ENCODE data around the gene ITGAV. TPM values are rescaled to one million over a fixed set of nuclear protein-coding genes. Genes with fewer than 3 reads are reported as not detected.

Gene ITGAV
- polyA plus RNA-seq, 2 donors = 5.8 to 9.8 TPM

GRCh38 chr2:186641807-186642321 is 52.0 kb downstream of the ITGAV start:
- no peaks in the 10 kb centered on the region for H3K27me3 ChIP-seq (ENCODE audit: control insufficient read depth in 1 of 2, insufficient read depth in 2 of 2, low read length in 2 of 2)
- H3K4me3 ChIP-seq (ENCODE audit: low read depth in 1 of 2, low read length in 2 of 2) = no peak overlapping the region
- no peaks in the 10 kb centered on the region for H3K9me3 ChIP-seq (ENCODE audit: control insufficient read depth in 2 of 2, insufficient read depth in 1 of 2, low read depth in 1 of 2, low read length in 1 of 2)
- WGBS, 2 donors = 74 to 80% methylated on average over 2 of the region's 2 CpGs
- no peaks in the 10 kb centered on the region for H3K4me1 ChIP-seq (ENCODE audit: control insufficient read depth in 2 of 2, insufficient read depth in 2 of 2, low read length in 1 of 2)
- H3K36me3 ChIP-seq (ENCODE audit: control insufficient read depth in 2 of 2, insufficient read depth in 2 of 2, low read length in 1 of 2) = peaks cover 0 to 4% of the 10 kb centered on the region in 2 donors
- H3K27ac ChIP-seq (ENCODE audit: low read depth in 2 of 2, low read length in 1 of 2) = no peak overlapping the region

DNA sequence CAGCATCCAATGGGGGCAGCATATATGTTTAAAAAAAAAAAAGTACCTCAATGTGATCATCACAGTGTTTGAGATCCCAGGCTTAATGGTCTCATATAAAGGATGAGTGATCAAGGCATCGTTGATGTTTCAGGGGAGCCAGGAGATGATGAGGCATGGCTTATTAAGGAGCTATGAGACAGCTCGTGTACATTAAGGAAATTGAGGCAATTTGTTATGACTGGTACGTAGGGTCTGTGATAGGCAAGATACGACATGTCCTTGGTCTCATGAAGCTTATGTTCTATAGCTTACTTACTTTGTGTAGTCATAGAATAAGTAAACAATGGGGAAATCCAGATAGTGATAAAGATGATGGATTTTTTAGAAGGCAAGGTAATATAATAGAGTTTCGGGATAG is 54.9 kb downstream of the ITGAV start:
- Histone ChIP-seq H3K27ac (ENCODE audit: low read depth in 2 of 2, low read length in 1 of 2) (no peak overlapping the region), H3K36me3 (ENCODE audit: control insufficient read depth in 2 of 2, insufficient read depth in 2 of 2, low read length in 1 of 2) (peaks cover 0 to 4% of the 10 kb centered on the region in 2 donors), H3K4me1 (ENCODE audit: control insufficient read depth in 2 of 2, insufficient read depth in 2 of 2, low read length in 1 of 2) (no peaks in the 10 kb centered on the region), H3K4me3 (ENCODE audit: low read depth in 1 of 2, low read length in 2 of 2) (no peak overlapping the region), H3K27me3 (ENCODE audit: control insufficient read depth in 1 of 2, insufficient read depth in 2 of 2, low read length in 2 of 2) (no peaks in the 10 kb centered on the region), H3K9me3 (ENCODE audit: control insufficient read depth in 2 of 2, insufficient read depth in 1 of 2, low read depth in 1 of 2, low read length in 1 of 2) (no peaks in the 10 kb centered on the region)
- 85 to 91% methylated on average over 5 of the region's 5 CpGs for WGBS, 2 donors

DNA sequence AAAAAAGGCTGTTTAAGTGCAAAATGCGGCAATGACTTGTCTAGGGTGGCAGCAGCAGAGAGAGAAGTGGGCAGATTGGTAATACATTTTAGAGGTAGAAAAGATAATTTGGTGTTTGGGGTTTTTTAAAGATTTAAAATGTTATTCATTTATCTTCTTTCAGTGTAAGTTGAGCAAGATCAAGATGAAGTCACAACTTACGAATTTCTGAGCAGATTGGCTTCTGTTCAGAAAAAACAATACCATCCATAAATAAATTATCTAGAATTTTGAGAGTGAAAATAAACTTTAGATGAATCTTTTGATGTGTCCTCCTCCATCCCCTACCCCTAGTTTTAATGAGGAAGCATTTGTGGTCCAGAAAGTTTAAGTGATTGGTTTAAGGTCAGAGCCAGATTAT is 56.1 kb downstream of the ITGAV start:
- 83 to 86% methylated on average over 2 of the region's 2 CpGs for WGBS, 2 donors
- peaks cover 0 to 4% of the 10 kb centered on the region in 2 donors for H3K36me3 ChIP-seq (ENCODE audit: control insufficient read depth in 2 of 2, insufficient read depth in 2 of 2, low read length in 1 of 2)
- no peaks in the 10 kb centered on the region for H3K9me3 ChIP-seq (ENCODE audit: control insufficient read depth in 2 of 2, insufficient read depth in 1 of 2, low read depth in 1 of 2, low read length in 1 of 2)
- H3K27me3 ChIP-seq (ENCODE audit: control insufficient read depth in 1 of 2, insufficient read depth in 2 of 2, low read length in 2 of 2) = no peaks in the 10 kb centered on the region
- no peaks in the 10 kb centered on the region for H3K4me1 ChIP-seq (ENCODE audit: control insufficient read depth in 2 of 2, insufficient read depth in 2 of 2, low read length in 1 of 2)
- H3K4me3 ChIP-seq (ENCODE audit: low read depth in 1 of 2, low read length in 2 of 2) = no peak overlapping the region
- no peak overlapping the region for H3K27ac ChIP-seq (ENCODE audit: low read depth in 2 of 2, low read length in 1 of 2)

GRCh38 chr2:186648130-186648529 is 58.3 kb downstream of the ITGAV start:
- 91 to 96% methylated on average over 2 of the region's 2 CpGs for WGBS, 2 donors

DNA sequence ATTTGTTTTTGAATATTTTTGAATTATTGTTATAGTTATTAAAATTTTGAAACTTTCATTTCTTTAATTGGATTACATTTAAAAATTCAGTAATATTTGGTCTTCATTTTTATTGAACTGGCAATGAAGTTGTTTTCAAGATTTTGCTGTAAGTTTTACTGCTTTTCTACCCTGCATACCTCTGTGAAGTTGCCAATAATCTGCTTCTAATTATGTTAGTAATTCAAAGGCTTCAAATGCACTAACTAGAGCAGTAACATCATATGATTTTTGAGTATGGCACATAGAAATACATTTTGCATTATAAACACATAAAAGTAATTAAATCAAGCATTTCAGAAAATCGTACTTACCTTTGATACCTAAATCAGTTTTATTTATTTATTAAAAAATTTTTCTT is 63.7 kb downstream of the ITGAV start:
- H3K4me1 ChIP-seq (ENCODE audit: control insufficient read depth in 2 of 2, insufficient read depth in 2 of 2, low read length in 1 of 2) = no peaks in the 10 kb centered on the region
- no peaks in the 10 kb centered on the region for H3K27me3 ChIP-seq (ENCODE audit: control insufficient read depth in 1 of 2, insufficient read depth in 2 of 2, low read length in 2 of 2)
- no peak overlapping the region for H3K27ac ChIP-seq (ENCODE audit: low read depth in 2 of 2, low read length in 1 of 2)
- H3K9me3 ChIP-seq (ENCODE audit: control insufficient read depth in 2 of 2, insufficient read depth in 1 of 2, low read depth in 1 of 2, low read length in 1 of 2) = no peaks in the 10 kb centered on the region
- 87 to 93% methylated on average over 1 of the region's 1 CpG for WGBS, 2 donors
- H3K36me3 ChIP-seq (ENCODE audit: control insufficient read depth in 2 of 2, insufficient read depth in 2 of 2, low read length in 1 of 2) = peaks cover 0 to 5% of the 10 kb centered on the region in 2 donors
- no peak overlapping the region for H3K4me3 ChIP-seq (ENCODE audit: low read depth in 1 of 2, low read length in 2 of 2)

More at GRCh38 chr2:186648130-186648529, 58.3 kb downstream of the ITGAV start:
- H3K4me3 ChIP-seq (ENCODE audit: low read depth in 1 of 2, low read length in 2 of 2) = no peak overlapping the region
- no peaks in the 10 kb centered on the region for H3K9me3 ChIP-seq (ENCODE audit: control insufficient read depth in 2 of 2, insufficient read depth in 1 of 2, low read depth in 1 of 2, low read length in 1 of 2)
- H3K27ac ChIP-seq (ENCODE audit: low read depth in 2 of 2, low read length in 1 of 2) = no peak overlapping the region
- H3K36me3 ChIP-seq (ENCODE audit: control insufficient read depth in 2 of 2, insufficient read depth in 2 of 2, low read length in 1 of 2) = peaks cover 0 to 4% of the 10 kb centered on the region in 2 donors
- no peaks in the 10 kb centered on the region for H3K27me3 ChIP-seq (ENCODE audit: control insufficient read depth in 1 of 2, insufficient read depth in 2 of 2, low read length in 2 of 2)
- no peaks in the 10 kb centered on the region for H3K4me1 ChIP-seq (ENCODE audit: control insufficient read depth in 2 of 2, insufficient read depth in 2 of 2, low read length in 1 of 2)

GRCh38 chr2:186659383-186659782 is 69.5 kb downstream of the ITGAV start:
- Histone ChIP-seq H3K36me3 (ENCODE audit: control insufficient read depth in 2 of 2, insufficient read depth in 2 of 2, low read length in 1 of 2) (peaks cover 0 to 5% of the 10 kb centered on the region in 2 donors), H3K9me3 (ENCODE audit: control insufficient read depth in 2 of 2, insufficient read depth in 1 of 2, low read depth in 1 of 2, low read length in 1 of 2) (no peaks in the 10 kb centered on the region)

DNA sequence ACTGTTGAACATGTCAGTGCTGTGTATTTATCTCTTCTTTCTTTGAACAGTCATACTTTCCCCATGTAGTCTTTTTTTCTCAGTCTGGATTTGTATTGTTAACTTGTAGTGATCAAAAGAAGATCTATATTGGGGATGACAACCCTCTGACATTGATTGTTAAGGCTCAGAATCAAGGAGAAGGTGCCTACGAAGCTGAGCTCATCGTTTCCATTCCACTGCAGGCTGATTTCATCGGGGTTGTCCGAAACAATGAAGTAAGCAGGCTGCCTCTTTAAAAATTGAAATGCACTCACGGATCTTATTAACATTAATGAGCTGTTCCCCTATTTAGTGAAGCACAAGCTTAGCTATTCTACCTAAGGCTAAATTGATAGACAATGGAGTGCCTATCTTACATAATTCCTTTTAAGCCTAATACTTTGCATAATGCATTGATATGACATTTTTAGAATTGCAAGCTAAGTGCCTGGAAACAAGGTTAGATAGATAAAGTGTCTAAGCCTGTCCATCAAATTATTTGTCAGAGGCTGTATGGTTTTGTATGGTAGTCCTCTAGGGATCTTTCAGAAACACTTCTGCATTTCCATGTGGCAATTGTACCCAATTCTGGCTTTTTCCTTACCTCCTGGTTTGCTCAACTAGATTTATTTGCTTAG is 74.7 kb downstream of the ITGAV start:
- Histone ChIP-seq H3K27me3 (ENCODE audit: control insufficient read depth in 1 of 2, insufficient read depth in 2 of 2, low read length in 2 of 2) (no peaks in the 10 kb centered on the region), H3K4me3 (ENCODE audit: low read depth in 1 of 2, low read length in 2 of 2) (no peak overlapping the region), H3K9me3 (ENCODE audit: control insufficient read depth in 2 of 2, insufficient read depth in 1 of 2, low read depth in 1 of 2, low read length in 1 of 2) (no peaks in the 10 kb centered on the region), H3K27ac (ENCODE audit: low read depth in 2 of 2, low read length in 1 of 2) (no peak overlapping the region), H3K36me3 (ENCODE audit: control insufficient read depth in 2 of 2, insufficient read depth in 2 of 2, low read length in 1 of 2) (peaks cover 2% of the 10 kb centered on the region in 2 donors), H3K4me1 (ENCODE audit: control insufficient read depth in 2 of 2, insufficient read depth in 2 of 2, low read length in 1 of 2) (no peaks in the 10 kb centered on the region)
- 93 to 95% methylated on average over 5 of the region's 5 CpGs for WGBS, 2 donors

More at GRCh38 chr2:186659383-186659782, 69.5 kb downstream of the ITGAV start:
- Histone ChIP-seq H3K4me1 (ENCODE audit: control insufficient read depth in 2 of 2, insufficient read depth in 2 of 2, low read length in 1 of 2) (no peaks in the 10 kb centered on the region), H3K4me3 (ENCODE audit: low read depth in 1 of 2, low read length in 2 of 2) (no peak overlapping the region), H3K27ac (ENCODE audit: low read depth in 2 of 2, low read length in 1 of 2) (no peak overlapping the region), H3K27me3 (ENCODE audit: control insufficient read depth in 1 of 2, insufficient read depth in 2 of 2, low read length in 2 of 2) (no peaks in the 10 kb centered on the region)

GRCh38 chr2:186669146-186669545 is 79.3 kb downstream of the ITGAV start:
- no peak overlapping the region for H3K4me3 ChIP-seq (ENCODE audit: low read depth in 1 of 2, low read length in 2 of 2)
- WGBS, 2 donors = 82 to 91% methylated on average over 1 of the region's 1 CpG
- no peaks in the 10 kb centered on the region for H3K4me1 ChIP-seq (ENCODE audit: control insufficient read depth in 2 of 2, insufficient read depth in 2 of 2, low read length in 1 of 2)
- H3K36me3 ChIP-seq (ENCODE audit: control insufficient read depth in 2 of 2, insufficient read depth in 2 of 2, low read length in 1 of 2) = peaks cover 5 to 8% of the 10 kb centered on the region in 2 donors
- H3K9me3 ChIP-seq (ENCODE audit: control insufficient read depth in 2 of 2, insufficient read depth in 1 of 2, low read depth in 1 of 2, low read length in 1 of 2) = no peaks in the 10 kb centered on the region
- H3K27ac ChIP-seq (ENCODE audit: low read depth in 2 of 2, low read length in 1 of 2) = no peak overlapping the region
- H3K27me3 ChIP-seq (ENCODE audit: control insufficient read depth in 1 of 2, insufficient read depth in 2 of 2, low read length in 2 of 2) = no peaks in the 10 kb centered on the region

DNA sequence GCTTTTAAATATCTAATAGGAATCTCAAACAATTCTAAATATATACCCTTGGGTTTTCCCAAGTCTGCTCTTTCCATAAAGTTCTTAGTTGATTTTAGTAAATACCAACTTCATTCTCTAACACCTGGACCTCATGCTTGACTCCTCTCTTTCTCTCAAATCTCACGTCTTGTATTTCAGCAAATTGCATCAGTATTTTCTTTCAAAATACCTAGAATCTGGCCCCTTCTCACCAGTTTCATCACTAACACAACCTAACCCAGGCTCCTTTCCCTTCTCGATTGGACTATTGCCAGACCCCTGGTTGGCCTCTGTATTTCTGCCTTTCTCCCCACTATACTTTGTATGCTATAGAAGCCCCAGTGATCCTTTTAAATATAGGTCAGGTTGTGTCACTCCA is 81.0 kb downstream of the ITGAV start:
- H3K27ac ChIP-seq (ENCODE audit: low read depth in 2 of 2, low read length in 1 of 2) = no peak overlapping the region
- H3K4me1 ChIP-seq (ENCODE audit: control insufficient read depth in 2 of 2, insufficient read depth in 2 of 2, low read length in 1 of 2) = no peaks in the 10 kb centered on the region
- H3K27me3 ChIP-seq (ENCODE audit: control insufficient read depth in 1 of 2, insufficient read depth in 2 of 2, low read length in 2 of 2) = no peaks in the 10 kb centered on the region
- peaks cover 3 to 6% of the 10 kb centered on the region in 2 donors for H3K36me3 ChIP-seq (ENCODE audit: control insufficient read depth in 2 of 2, insufficient read depth in 2 of 2, low read length in 1 of 2)
- H3K4me3 ChIP-seq (ENCODE audit: low read depth in 1 of 2, low read length in 2 of 2) = no peak overlapping the region
- H3K9me3 ChIP-seq (ENCODE audit: control insufficient read depth in 2 of 2, insufficient read depth in 1 of 2, low read depth in 1 of 2, low read length in 1 of 2) = no peaks in the 10 kb centered on the region
- 93 to 96% methylated on average over 2 of the region's 2 CpGs for WGBS, 2 donors

DNA sequence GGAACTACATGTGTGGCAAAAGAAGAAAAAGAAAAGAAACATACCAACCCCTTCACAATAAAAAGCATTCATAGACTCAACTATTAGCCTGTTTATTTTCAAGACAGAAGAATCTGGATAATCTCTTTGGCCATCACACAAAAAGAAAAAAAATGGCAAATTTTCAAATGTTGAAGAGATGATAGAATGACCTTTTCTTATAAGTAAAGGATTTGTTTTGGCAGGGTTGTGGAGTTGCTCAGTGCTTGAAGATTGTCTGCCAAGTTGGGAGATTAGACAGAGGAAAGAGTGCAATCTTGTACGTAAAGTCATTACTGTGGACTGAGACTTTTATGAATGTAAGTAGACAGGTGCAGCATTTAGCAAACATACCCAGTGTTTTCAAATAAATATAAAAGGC is 85.5 kb downstream of the ITGAV start:
- H3K4me1 ChIP-seq (ENCODE audit: control insufficient read depth in 2 of 2, insufficient read depth in 2 of 2, low read length in 1 of 2) = no peaks in the 10 kb centered on the region
- peaks cover 3 to 7% of the 10 kb centered on the region in 2 donors for H3K36me3 ChIP-seq (ENCODE audit: control insufficient read depth in 2 of 2, insufficient read depth in 2 of 2, low read length in 1 of 2)
- H3K27me3 ChIP-seq (ENCODE audit: control insufficient read depth in 1 of 2, insufficient read depth in 2 of 2, low read length in 2 of 2) = no peaks in the 10 kb centered on the region
- no peak overlapping the region for H3K4me3 ChIP-seq (ENCODE audit: low read depth in 1 of 2, low read length in 2 of 2)
- 69 to 80% methylated on average over 1 of the region's 1 CpG for WGBS, 2 donors
- no peak overlapping the region for H3K27ac ChIP-seq (ENCODE audit: low read depth in 2 of 2, low read length in 1 of 2)
- no peaks in the 10 kb centered on the region for H3K9me3 ChIP-seq (ENCODE audit: control insufficient read depth in 2 of 2, insufficient read depth in 1 of 2, low read depth in 1 of 2, low read length in 1 of 2)
